ENCODE data around the gene ONECUT2. TPM values are rescaled to one million over a fixed set of nuclear protein-coding genes. Genes with fewer than 3 reads are reported as not detected.

The ONECUT2 gene
- total RNA-seq, 1 donor from 2014 or later, result under 0.01 TPM

- Histone ChIP-seq H3K4me3 (ENCODE audit: low read depth, low read length) (no peak overlapping the region), H3K27me3 (ENCODE audit: control insufficient read depth, insufficient read depth, low read length) (peaks cover 73% of the 10 kb centered on the region)
- no peak for FAIRE-seq
These were observed 2.3 kb upstream of the ONECUT2 start for GRCh38 chr18:57432751-57433400.

GRCh38 chr18:57433482-57433881, 1.7 kb upstream of the ONECUT2 start:
- Histone ChIP-seq H3K4me3 (ENCODE audit: low read depth, low read length) (no peak overlapping the region), H3K36me3 (ENCODE audit: control insufficient read depth, insufficient read depth, low read length) (no peaks in the 10 kb centered on the region), H3K27me3 (ENCODE audit: control insufficient read depth, insufficient read depth, low read length) (peaks cover 74% of the 10 kb centered on the region)
- DNase-seq (ENCODE audit: low read depth), result peak; percentile 21
- no peak for FAIRE-seq
- no peak for TF ChIP-seq CTCF (IDR thresholded peaks at IDR 0.05; ENCODE audit: insufficient read depth, low read length, severe bottlenecking)

More at GRCh38 chr18:57432751-57433400, 2.3 kb upstream of the ONECUT2 start:
- DNase-seq (ENCODE audit: low read depth), result no peak
- H3K36me3 ChIP-seq (ENCODE audit: control insufficient read depth, insufficient read depth, low read length), result no peaks in the 10 kb centered on the region
- TF ChIP-seq CTCF (IDR thresholded peaks at IDR 0.05; ENCODE audit: insufficient read depth, low read length, severe bottlenecking), result no peak

DNA sequence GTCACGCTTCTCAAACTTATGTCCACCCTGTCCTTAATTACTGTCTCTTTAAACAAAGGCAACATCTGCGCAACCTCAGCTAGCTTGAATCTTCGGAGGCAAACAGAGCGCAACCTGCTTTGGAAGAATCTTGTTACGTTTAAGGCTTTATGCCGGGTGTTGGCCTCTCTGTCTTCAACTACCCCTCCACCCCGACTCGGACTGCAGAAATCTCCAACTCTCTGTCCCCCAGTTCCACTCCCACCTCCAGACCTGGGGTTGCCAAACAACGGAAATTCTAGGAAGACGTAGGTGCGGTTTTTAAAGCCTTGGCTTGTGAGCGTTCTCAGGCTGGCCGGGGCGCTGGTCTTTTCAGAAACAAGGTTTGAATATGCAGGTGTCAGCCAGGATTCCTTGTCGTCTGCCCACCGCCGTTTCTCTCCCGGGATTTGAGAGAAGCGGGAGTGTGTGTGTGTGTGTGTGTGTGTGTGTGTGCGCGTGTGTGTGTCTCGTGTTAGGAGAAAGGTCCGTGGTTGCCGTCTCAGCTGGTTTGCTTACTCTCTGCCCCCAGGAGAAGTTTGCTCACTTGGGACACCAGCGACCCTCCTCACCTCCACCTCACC, 1.1 kb upstream of the ONECUT2 start:
- Histone ChIP-seq H3K36me3 (ENCODE audit: control insufficient read depth, insufficient read depth, low read length) (no peaks in the 10 kb centered on the region), H3K27me3 (ENCODE audit: control insufficient read depth, insufficient read depth, low read length) (peaks cover 76% of the 10 kb centered on the region), H3K4me3 (ENCODE audit: low read depth, low read length) (no peak overlapping the region)
- no peak for TF ChIP-seq CTCF (IDR thresholded peaks at IDR 0.05; ENCODE audit: insufficient read depth, low read length, severe bottlenecking)
- no peak for DNase-seq (ENCODE audit: low read depth)
- FAIRE-seq, result no peak

- H3K27me3 ChIP-seq (ENCODE audit: control insufficient read depth, insufficient read depth, low read length), result peaks cover 78% of the 10 kb centered on the region
- no peak for TF ChIP-seq CTCF (IDR thresholded peaks at IDR 0.05; ENCODE audit: insufficient read depth, low read length, severe bottlenecking)
- no peaks in the 10 kb centered on the region for H3K36me3 ChIP-seq (ENCODE audit: control insufficient read depth, insufficient read depth, low read length)
- FAIRE-seq (no peak), DNase-seq (ENCODE audit: low read depth) (no peak)
- no peak overlapping the region for H3K4me3 ChIP-seq (ENCODE audit: low read depth, low read length)
These were observed 644 bp downstream of the ONECUT2 start for GRCh38 chr18:57435846-57436190.

DNA sequence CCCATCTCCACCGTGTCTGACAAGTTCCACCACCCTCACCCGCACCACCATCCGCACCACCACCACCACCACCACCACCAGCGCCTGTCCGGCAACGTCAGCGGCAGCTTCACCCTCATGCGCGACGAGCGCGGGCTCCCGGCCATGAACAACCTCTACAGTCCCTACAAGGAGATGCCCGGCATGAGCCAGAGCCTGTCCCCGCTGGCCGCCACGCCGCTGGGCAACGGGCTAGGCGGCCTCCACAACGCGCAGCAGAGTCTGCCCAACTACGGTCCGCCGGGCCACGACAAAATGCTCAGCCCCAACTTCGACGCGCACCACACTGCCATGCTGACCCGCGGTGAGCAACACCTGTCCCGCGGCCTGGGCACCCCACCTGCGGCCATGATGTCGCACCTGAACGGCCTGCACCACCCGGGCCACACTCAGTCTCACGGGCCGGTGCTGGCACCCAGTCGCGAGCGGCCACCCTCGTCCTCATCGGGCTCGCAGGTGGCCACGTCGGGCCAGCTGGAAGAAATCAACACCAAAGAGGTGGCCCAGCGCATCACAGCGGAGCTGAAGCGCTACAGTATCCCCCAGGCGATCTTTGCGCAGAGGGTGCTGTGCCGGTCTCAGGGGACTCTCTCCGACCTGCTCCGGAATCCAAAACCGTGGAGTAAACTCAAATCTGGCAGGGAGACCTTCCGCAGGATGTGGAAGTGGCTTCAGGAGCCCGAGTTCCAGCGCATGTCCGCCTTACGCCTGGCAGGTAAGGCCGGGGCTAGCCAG, 1.2 kb downstream of the ONECUT2 start:
- Histone ChIP-seq H3K36me3 (ENCODE audit: control insufficient read depth, insufficient read depth, low read length) (no peaks in the 10 kb centered on the region), H3K4me3 (ENCODE audit: low read depth, low read length) (no peak overlapping the region)
- FAIRE-seq, result no peak

More for the DNA sequence above, 1.2 kb downstream of the ONECUT2 start:
- no peak for TF ChIP-seq CTCF (IDR thresholded peaks at IDR 0.05; ENCODE audit: insufficient read depth, low read length, severe bottlenecking)
- no peak for DNase-seq (ENCODE audit: low read depth)
- H3K27me3 ChIP-seq (ENCODE audit: control insufficient read depth, insufficient read depth, low read length), result peaks cover 78% of the 10 kb centered on the region

All from bronchial epithelial cell (primary cell).